ENCODE results near the gene FBXO31. TPM values are rescaled to one million over a fixed set of nuclear protein-coding genes. Genes with fewer than 3 reads are reported as not detected.

Gene FBXO31
- total and polyA plus RNA-seq, 2 donors from 2014 or later: 12.5 to 34.9 TPM

- no peak overlapping the region for H3K4me3 ChIP-seq (ENCODE audit: low read length in 3 of 3)
- intact Hi-C loops (cut with DNase I): loop anchor here (10.0 kb wide), 1 partner anchor 722 kb away; the partner anchor contains the start of gene FOXC2
- FAIRE-seq: no peak
- no peaks in the 10 kb centered on the region for H3K36me3 ChIP-seq (ENCODE audit: control insufficient read depth in 2 of 3, insufficient read depth in 3 of 3, low read length in 3 of 3)
- no peaks in the 10 kb centered on the region for H3K4me1 ChIP-seq (ENCODE audit: control insufficient read depth in 2 of 3, insufficient read depth in 2 of 3, low read depth in 1 of 3, low read length in 3 of 3)
- H3K9me3 ChIP-seq (ENCODE audit: control insufficient read depth in 2 of 3, insufficient read depth in 1 of 3, low read length in 3 of 3): no peaks in the 10 kb centered on the region
- H3K27me3 ChIP-seq (ENCODE audit: control insufficient read depth, insufficient read depth, low read length): no peaks in the 10 kb centered on the region
- no peak overlapping the region for H3K27ac ChIP-seq (ENCODE audit: low read depth in 2 of 2, low read length in 2 of 2)
- no peak overlapping the region for H3K9ac ChIP-seq (ENCODE audit: low read length in 3 of 3)
- no peak for TF ChIP-seq CTCF (IDR thresholded peaks at IDR 0.05; ENCODE audit: borderline replicate concordance, extremely low read depth, insufficient read depth)
- no peak for DNase-seq
These were observed 96.5 kb downstream of the FBXO31 start for GRCh38 chr16:87286839-87287626.

GRCh38 chr16:87284183-87284582 is 99.4 kb downstream of the FBXO31 start:
- DNase-seq (peak in 1 of 5 donors; percentile 8), FAIRE-seq (no peak)
- no peak overlapping the region for H3K27ac ChIP-seq (ENCODE audit: low read depth in 2 of 2, low read length in 2 of 2)
- intact Hi-C loops (cut with DNase I): loop anchor here (10.0 kb wide), 1 partner anchor 719 kb away; the partner anchor contains the start of gene FOXC2
- H3K36me3 ChIP-seq (ENCODE audit: control insufficient read depth in 2 of 3, insufficient read depth in 3 of 3, low read length in 3 of 3): no peaks in the 10 kb centered on the region
- H3K9ac ChIP-seq (ENCODE audit: low read length in 3 of 3): no peak overlapping the region
- H3K9me3 ChIP-seq (ENCODE audit: control insufficient read depth in 2 of 3, insufficient read depth in 1 of 3, low read length in 3 of 3): no peaks in the 10 kb centered on the region
- no peak overlapping the region for H3K4me3 ChIP-seq (ENCODE audit: low read length in 3 of 3)
- no peaks in the 10 kb centered on the region for H3K4me1 ChIP-seq (ENCODE audit: control insufficient read depth in 2 of 3, insufficient read depth in 2 of 3, low read depth in 1 of 3, low read length in 3 of 3)
- no peaks in the 10 kb centered on the region for H3K27me3 ChIP-seq (ENCODE audit: control insufficient read depth, insufficient read depth, low read length)
- TF ChIP-seq CTCF (IDR thresholded peaks at IDR 0.05; ENCODE audit: borderline replicate concordance, extremely low read depth, insufficient read depth): no peak

- Histone ChIP-seq H3K4me1 (ENCODE audit: control insufficient read depth in 2 of 3, insufficient read depth in 2 of 3, low read depth in 1 of 3, low read length in 3 of 3) (peaks cover 0 to 2% (median 0%) of the 10 kb centered on the region in 3 donors), H3K36me3 (ENCODE audit: control insufficient read depth in 2 of 3, insufficient read depth in 3 of 3, low read length in 3 of 3) (no peaks in the 10 kb centered on the region), H3K9ac (ENCODE audit: low read length in 3 of 3) (no peak overlapping the region), H3K27me3 (ENCODE audit: control insufficient read depth, insufficient read depth, low read length) (no peaks in the 10 kb centered on the region), H3K27ac (ENCODE audit: low read depth in 2 of 2, low read length in 2 of 2) (no peak overlapping the region), H3K9me3 (ENCODE audit: control insufficient read depth in 2 of 3, insufficient read depth in 1 of 3, low read length in 3 of 3) (no peaks in the 10 kb centered on the region), H3K4me3 (ENCODE audit: low read length in 3 of 3) (no peak overlapping the region)
- no peak for TF ChIP-seq CTCF (IDR thresholded peaks at IDR 0.05; ENCODE audit: borderline replicate concordance, extremely low read depth, insufficient read depth)
- FAIRE-seq (no peak), DNase-seq (no peak)
- intact Hi-C loops (cut with DNase I): no loop called here
These were observed 104.4 kb downstream of the FBXO31 start for GRCh38 chr16:87279094-87279658.

Measured in kidney (tissue), 14 donors.